Transverse colon (tissue), 3 donors: Measurements from ENCODE around the gene SOBP.

Experiments
- EP300 ChIP-seq: sonication (generic); formaldehyde crosslinking; IDR thresholded peaks from one replicate; pipeline ENCODE4 v1.6.1; 2017; ENCODE audit warnings: antibody characterized with exemption, low read depth
- TF ChIP-seq, protein P1 (sequence below), 5 experiments: fragments of 200-600 bp in 3 of 5; fragments of 450-650 bp in 2 of 5; sonication (generic) in 3 of 5; IDR thresholded peaks; 1 replicate in 2 of 5; 2 replicates in 3 of 5; pipeline ENCODE4 v1.5.1; 2016 to 2017; ENCODE audit warnings: antibody characterized with exemption in 5 of 5, inconsistent platforms in 3 of 5, mild to moderate bottlenecking in 2 of 5, moderate library complexity in 1 of 5

DNA sequence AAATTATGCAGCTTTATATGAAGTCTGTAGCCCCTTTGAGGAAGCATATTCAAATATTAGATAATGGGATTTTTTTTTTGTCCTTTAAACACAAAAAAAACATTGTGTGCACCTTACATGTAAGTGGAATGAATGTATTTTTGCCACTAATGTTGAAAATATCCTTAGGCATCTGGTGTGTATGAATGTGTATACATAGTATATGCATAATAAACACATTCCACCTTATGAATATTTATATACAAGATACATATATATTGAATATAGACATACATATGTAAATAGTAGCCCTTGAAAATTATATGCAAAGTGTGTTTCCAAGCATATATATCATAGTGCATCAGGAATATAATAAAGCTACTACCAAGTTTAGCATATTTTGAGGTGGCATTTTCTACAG lies 94.8 kb downstream of the SOBP start:
- TF ChIP-seq EP300: no peak
- TF ChIP-seq, protein P1, sequence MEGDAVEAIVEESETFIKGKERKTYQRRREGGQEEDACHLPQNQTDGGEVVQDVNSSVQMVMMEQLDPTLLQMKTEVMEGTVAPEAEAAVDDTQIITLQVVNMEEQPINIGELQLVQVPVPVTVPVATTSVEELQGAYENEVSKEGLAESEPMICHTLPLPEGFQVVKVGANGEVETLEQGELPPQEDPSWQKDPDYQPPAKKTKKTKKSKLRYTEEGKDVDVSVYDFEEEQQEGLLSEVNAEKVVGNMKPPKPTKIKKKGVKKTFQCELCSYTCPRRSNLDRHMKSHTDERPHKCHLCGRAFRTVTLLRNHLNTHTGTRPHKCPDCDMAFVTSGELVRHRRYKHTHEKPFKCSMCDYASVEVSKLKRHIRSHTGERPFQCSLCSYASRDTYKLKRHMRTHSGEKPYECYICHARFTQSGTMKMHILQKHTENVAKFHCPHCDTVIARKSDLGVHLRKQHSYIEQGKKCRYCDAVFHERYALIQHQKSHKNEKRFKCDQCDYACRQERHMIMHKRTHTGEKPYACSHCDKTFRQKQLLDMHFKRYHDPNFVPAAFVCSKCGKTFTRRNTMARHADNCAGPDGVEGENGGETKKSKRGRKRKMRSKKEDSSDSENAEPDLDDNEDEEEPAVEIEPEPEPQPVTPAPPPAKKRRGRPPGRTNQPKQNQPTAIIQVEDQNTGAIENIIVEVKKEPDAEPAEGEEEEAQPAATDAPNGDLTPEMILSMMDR (IDR thresholded peaks at IDR 0.05): no peak
